ENCODE measurements around the gene AGBL4.

- TF ChIP-seq FOXJ2 (tag; IDR thresholded peaks at IDR 0.05), result no peak
- no peak for TF ChIP-seq ATF6 (CRISPR knock-in tag; IDR thresholded peaks at IDR 0.05)
- TF ChIP-seq XRCC4 (IDR thresholded peaks at IDR 0.05; ENCODE audit: extremely low read depth, insufficient read depth, insufficient read length), result no peak
- TF ChIP-seq HDGF (IDR thresholded peaks at IDR 0.05), result no peak
- no peak for TF ChIP-seq JUNB (CRISPR knock-in tag; conservative IDR thresholded peaks at IDR 0.05)
- TF ChIP-seq E2F1 (CRISPR knock-in tag; IDR thresholded peaks at IDR 0.05), result no peak
- TF ChIP-seq FOXA1 (IDR thresholded peaks at IDR 0.05; ENCODE audit: borderline replicate concordance), result no peak
- no peak for TF ChIP-seq CTCF (IDR thresholded peaks at IDR 0.05 in 2 of 3, conservative IDR thresholded peaks at IDR 0.05 in 1 of 3; ENCODE audit: insufficient read depth in 2 of 3, low read depth in 1 of 3, low read length in 3 of 3)
Observed at GRCh38 chr1:48555271-48555670, 1468.5 kb downstream of the AGBL4 start.
